Testis (tissue), 2 donors: ENCODE data around the gene MYOD1.

Experiments
- POLR2A ChIP-seq: fragments of 450-650 bp; IDR thresholded peaks from one replicate; pipeline ENCODE4 v1.6.1; 2017; ENCODE audit warnings: antibody characterized with exemption, mild to moderate bottlenecking, moderate library complexity
- TF ChIP-seq, protein P1 (sequence below), 3 experiments: fragments of 450-650 bp in 2 of 3; fragments of 200-600 bp in 1 of 3; sonication (generic) in 1 of 3; IDR thresholded peaks; one replicate each; pipeline ENCODE4 v1.5.1; 2016 to 2019; ENCODE audit warnings: antibody characterized with exemption in 3 of 3, mild to moderate bottlenecking in 2 of 3, moderate library complexity in 1 of 3

GRCh38 chr11:17745023-17745772 lies 25.8 kb downstream of the MYOD1 start:
- TF ChIP-seq, protein P1, sequence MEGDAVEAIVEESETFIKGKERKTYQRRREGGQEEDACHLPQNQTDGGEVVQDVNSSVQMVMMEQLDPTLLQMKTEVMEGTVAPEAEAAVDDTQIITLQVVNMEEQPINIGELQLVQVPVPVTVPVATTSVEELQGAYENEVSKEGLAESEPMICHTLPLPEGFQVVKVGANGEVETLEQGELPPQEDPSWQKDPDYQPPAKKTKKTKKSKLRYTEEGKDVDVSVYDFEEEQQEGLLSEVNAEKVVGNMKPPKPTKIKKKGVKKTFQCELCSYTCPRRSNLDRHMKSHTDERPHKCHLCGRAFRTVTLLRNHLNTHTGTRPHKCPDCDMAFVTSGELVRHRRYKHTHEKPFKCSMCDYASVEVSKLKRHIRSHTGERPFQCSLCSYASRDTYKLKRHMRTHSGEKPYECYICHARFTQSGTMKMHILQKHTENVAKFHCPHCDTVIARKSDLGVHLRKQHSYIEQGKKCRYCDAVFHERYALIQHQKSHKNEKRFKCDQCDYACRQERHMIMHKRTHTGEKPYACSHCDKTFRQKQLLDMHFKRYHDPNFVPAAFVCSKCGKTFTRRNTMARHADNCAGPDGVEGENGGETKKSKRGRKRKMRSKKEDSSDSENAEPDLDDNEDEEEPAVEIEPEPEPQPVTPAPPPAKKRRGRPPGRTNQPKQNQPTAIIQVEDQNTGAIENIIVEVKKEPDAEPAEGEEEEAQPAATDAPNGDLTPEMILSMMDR (IDR thresholded peaks at IDR 0.05) = no peak
- no peak for TF ChIP-seq POLR2A
